AG04449 (cell line): ENCODE data around the gene COL17A1.

ENCODE experiments used
- CTCF ChIA-PET: fragments of 350-600 bp; formaldehyde crosslinking; extraction: SDS; loops from one replicate; lab custom pipeline; 2021; ENCODE audit warnings: antibody characterized with exemption; lab: Yijun Ruan, JAX
- POLR2A ChIA-PET: fragments of 400-600, 350-600 bp; formaldehyde crosslinking; extraction: SDS; loops from one replicate; lab custom pipeline; 2020; ENCODE audit warnings: antibody characterized with exemption, inconsistent platforms; lab: Yijun Ruan, JAX
- DNase-seq: peaks from one replicate; pipeline ENCODE4 v3.0.0-alpha.2; 2010; ENCODE audit warnings: low read depth, low spot score
- H3K4me3 ChIP-seq: 2 replicates; pipeline ENCODE4 v1.5.1; 2011; ENCODE audit warnings: low read depth, mild to moderate bottlenecking, control low read depth, low read length
- TF ChIP-seq, protein P1 (sequence below): IDR thresholded peaks from one replicate; pipeline ENCODE4 v1.5.1; 2011; ENCODE audit warnings: mild to moderate bottlenecking, moderate library complexity, low read length, control low read depth, inconsistent platforms; ENCODE audit not compliant: insufficient read depth; ENCODE audit errors: missing control alignments

Gene COL17A1

DNA sequence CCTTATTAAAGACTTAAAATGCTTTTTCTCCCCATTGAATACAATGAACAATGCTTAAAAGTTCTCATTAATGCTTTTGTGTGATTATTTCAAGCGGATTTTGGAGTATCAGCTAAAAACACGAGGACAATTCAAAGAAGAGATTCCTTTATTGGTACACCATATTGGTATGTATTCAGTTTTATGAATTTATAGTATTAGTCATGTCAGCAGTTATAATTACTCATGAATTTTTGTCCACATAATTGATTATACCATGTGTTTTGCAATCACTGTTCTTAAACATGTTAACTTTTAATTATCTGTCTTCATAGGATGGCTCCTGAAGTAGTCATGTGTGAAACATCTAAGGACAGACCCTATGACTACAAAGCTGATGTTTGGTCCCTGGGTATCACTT lies 86.9 kb downstream of the COL17A1 start:
- ChIA-PET CTCF (interaction anchor here (1.3 to 1.7 kb wide), 3 partner anchors 10 to 123 kb away, joined by 3 to 6 read pairs (median 4); partner anchors contain the start of gene SFR1), POLR2A (no interaction called here)
- H3K4me3 ChIP-seq: no peak overlapping the region
- TF ChIP-seq, protein P1, sequence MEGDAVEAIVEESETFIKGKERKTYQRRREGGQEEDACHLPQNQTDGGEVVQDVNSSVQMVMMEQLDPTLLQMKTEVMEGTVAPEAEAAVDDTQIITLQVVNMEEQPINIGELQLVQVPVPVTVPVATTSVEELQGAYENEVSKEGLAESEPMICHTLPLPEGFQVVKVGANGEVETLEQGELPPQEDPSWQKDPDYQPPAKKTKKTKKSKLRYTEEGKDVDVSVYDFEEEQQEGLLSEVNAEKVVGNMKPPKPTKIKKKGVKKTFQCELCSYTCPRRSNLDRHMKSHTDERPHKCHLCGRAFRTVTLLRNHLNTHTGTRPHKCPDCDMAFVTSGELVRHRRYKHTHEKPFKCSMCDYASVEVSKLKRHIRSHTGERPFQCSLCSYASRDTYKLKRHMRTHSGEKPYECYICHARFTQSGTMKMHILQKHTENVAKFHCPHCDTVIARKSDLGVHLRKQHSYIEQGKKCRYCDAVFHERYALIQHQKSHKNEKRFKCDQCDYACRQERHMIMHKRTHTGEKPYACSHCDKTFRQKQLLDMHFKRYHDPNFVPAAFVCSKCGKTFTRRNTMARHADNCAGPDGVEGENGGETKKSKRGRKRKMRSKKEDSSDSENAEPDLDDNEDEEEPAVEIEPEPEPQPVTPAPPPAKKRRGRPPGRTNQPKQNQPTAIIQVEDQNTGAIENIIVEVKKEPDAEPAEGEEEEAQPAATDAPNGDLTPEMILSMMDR: no peak
- DNase-seq: no peak

DNA sequence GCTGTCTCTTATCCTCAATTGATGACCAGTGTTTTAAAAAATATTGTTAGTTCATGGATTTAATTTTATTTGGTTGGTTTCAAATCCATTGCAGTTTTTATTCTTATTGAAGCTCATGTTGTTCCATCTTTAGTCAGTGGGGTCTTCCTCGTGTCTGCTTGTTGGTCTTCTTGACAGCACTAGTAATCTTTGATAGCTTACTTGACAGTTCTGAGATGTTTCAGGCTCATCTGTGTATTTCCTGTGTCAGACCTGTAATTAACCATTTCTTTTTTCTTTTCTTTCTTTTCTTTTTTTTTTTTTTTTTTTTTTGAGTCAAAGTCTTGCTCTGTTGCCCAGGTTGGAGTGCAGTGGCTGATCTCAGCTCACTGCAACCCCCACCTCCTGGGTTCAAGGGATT lies 90.5 kb downstream of the COL17A1 start:
- CTCF ChIA-PET: interaction anchor here (1.0 kb wide), 1 partner anchor 10 kb away, joined by 3 read pairs; no protein-coding TSS in a partner anchor
- DNase-seq: no peak
- TF ChIP-seq, protein P1: no peak
- POLR2A ChIA-PET: no interaction called here
- no peak overlapping the region for H3K4me3 ChIP-seq

DNA sequence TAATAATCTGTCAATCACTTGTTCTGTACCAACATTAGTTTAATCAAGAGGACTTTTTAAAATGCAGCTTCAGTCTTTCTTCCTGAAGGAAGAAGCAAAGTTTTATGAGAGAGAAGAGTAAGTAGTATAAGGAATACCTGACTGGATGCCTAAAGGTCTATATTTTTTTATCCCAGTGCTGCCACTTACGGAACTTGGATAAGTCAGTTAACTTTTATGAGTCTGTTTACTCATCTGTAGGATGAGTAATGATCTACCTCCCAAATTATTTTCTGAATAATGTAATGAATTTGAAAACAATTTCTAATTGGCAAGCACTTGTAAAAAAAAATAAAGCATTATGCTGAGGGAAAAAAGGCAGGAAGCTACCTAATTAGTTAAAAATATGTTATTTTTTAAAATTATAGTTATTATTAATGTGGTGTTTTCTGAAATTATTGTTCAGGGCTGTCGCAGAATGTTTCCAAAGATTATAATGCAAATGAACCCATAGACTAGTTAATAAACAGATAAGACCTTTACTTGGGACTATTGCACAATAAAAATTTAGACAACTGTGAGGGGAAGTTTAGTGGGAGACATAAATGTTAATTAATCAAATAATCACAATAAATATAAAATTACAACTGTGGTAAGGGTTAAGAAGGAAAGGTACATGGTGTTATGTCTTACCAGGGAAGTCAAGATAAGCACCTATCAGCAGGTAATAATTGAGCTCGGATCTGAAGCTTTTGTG lies 94.1 kb downstream of the COL17A1 start:
- ChIA-PET POLR2A (no interaction called here), CTCF (interaction anchor here (1.5 to 1.6 kb wide), 2 partner anchors 9 to 104 kb away, joined by 3 to 8 read pairs; no protein-coding TSS in a partner anchor)
- no peak overlapping the region for H3K4me3 ChIP-seq
- TF ChIP-seq, protein P1: no peak
- no peak for DNase-seq

DNA sequence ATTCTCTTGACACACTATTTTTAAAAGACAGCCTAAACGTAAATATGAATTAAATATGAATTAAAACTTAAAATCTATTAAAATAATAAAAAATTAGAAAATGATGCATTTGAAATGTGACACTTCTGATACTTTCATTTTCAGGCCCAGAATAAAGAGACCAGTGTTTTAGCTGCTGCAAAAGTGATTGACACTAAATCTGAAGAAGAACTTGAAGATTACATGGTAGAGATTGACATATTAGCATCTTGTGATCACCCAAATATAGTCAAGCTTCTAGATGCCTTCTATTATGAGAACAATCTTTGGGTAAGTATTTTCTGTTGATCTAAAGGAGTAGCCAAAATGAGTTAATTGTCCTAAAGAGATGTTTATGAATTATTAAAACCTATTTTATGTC lies 95.1 kb downstream of the COL17A1 start:
- CTCF ChIA-PET: interaction anchor here (1.5 kb wide), 1 partner anchor 10 kb away, joined by 3 read pairs; no protein-coding TSS in a partner anchor
- no peak for DNase-seq
- no peak overlapping the region for H3K4me3 ChIP-seq
- TF ChIP-seq, protein P1: no peak
- POLR2A ChIA-PET: no interaction called here

DNA sequence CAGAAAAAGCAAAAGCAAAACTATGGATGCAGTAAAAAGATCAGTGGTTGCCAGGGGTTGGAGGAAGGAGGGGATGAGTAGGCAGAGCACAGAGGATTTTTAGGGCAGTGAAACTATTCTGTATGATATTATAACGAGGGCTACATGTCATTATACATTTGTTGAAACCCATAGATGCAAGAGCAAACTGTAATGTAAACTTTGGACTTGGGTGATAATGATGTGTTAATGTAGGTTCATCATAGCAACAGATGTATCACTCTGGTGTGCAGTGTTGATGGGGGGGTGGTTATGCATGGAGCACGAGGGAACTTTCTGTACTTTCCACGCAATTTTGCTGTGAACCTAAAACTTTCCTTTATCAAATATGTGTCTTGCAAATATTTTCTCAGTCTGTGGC lies 95.6 kb downstream of the COL17A1 start:
- TF ChIP-seq, protein P1: no peak
- no peak overlapping the region for H3K4me3 ChIP-seq
- ChIA-PET CTCF (interaction anchor here (1.5 kb wide), 1 partner anchor 10 kb away, joined by 3 read pairs; no protein-coding TSS in a partner anchor), POLR2A (no interaction called here)
- no peak for DNase-seq

DNA sequence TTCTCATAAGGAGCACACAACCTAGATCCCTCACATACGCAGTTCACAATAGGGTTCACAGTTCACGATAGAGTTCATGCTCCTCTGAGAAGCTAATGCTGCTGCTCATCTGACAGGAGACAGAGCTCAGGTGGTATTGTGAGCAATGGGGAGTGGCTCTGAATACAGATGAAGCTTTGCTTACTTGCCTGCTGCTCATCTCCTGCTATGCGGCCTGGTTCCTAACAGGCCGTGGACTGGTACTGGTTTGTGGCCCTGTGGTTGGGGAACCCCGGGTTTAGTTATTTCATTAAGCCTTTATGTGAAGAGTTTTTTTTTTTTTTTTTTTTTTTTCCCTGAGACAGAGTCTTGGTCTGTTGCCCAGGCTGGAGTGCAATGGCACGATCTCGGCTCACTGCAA lies 99.3 kb downstream of the COL17A1 start:
- ChIA-PET POLR2A (no interaction called here), CTCF (interaction anchor here (1.3 kb wide), 3 partner anchors 12 to 101 kb away, joined by 3 read pairs; no protein-coding TSS in a partner anchor)
- TF ChIP-seq, protein P1: no peak
- DNase-seq: no peak
- no peak overlapping the region for H3K4me3 ChIP-seq
